Activated naive CD8-positive, alpha-beta T cell treated with anti-CD3 and anti-CD28 coated beads for 36 hours (primary cell): ENCODE results near the gene PTPRJ. TPM values are rescaled to one million over a fixed set of nuclear protein-coding genes. Genes with fewer than 3 reads are reported as not detected.

ENCODE experiments used
- DNase-seq: peaks from one replicate; pipeline ENCODE4 v3.0.0; 2021
- H3K27ac Mint-ChIP-seq: one replicate; pipeline ENCODE4 v1.8.0; 2022; ENCODE audit warnings: mild to moderate bottlenecking, moderate library complexity, mixed read lengths
- H3K27me3 Mint-ChIP-seq: one replicate; pipeline ENCODE4 v1.8.0; 2022; ENCODE audit warnings: mild to moderate bottlenecking, mixed read lengths
- H3K36me3 Mint-ChIP-seq: one replicate; pipeline ENCODE4 v1.8.0; 2021; ENCODE audit warnings: mild to moderate bottlenecking, mixed read lengths
- H3K4me1 Mint-ChIP-seq: one replicate; pipeline ENCODE4 v1.8.0; 2021; ENCODE audit warnings: mixed read lengths
- H3K4me3 Mint-ChIP-seq: one replicate; pipeline ENCODE4 v1.8.0; 2022; ENCODE audit warnings: mild to moderate bottlenecking, moderate library complexity, mixed read lengths
- H3K9me3 Mint-ChIP-seq: one replicate; pipeline ENCODE4 v1.8.0; 2022; ENCODE audit warnings: mixed read lengths
- total RNA-seq, 2 experiments: library from RNA; stranded (reverse); gene quantifications; one replicate each; pipeline ENCODE4 v1.2.3, GENCODE V29; 2021

The PTPRJ gene
- total RNA-seq, 2 experiments from 2014 or later = 11.8 to 13.1 TPM

DNA sequence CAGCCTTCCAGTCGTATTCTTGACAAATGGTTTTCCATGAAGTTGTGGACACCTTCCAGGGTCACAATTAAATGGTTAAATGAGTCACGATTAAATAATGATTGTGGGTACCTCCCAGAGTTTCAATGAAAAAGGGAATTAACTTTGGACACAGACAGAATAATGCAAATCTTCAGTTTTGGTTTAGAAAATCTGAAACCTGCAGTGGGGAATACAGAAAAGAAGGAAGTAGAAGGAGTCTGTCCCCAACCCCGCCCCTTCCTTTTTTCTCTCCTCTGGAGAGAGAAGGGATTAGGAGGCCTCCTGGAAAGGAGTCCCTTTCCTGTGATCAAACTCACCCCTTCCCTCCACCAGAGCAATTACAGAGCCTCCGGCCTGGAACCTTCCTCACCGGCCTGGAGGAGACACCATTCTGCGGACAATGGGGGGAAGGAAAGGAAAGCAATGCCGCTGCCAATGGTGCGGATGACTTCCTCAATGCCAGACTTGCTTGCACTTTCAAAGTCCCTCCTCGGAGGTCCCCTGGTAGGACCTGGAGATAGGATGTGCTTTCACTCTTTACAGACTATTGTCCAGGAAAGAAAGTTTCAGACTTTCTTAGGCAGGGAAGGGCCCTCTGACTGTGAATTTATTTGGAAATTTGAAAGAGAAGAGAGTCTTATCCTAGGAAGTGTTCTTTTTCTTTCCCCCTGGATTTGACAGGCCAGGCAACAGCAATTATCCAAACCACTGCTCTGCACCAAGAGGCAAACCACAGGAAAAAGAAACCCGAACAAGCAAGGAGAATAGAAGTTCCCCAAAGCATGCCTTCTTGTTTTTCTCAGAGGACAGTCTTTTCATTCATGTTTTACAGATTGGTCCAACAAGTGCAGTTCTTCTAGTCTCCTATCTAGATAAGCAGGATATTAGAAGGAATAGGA, 86.8 kb downstream of the PTPRJ start:
- Mint-ChIP-seq H3K27ac (no peak overlapping the region), H3K36me3 (peaks cover 8% of the 10 kb centered on the region), H3K4me3 (no peak overlapping the region)

DNA sequence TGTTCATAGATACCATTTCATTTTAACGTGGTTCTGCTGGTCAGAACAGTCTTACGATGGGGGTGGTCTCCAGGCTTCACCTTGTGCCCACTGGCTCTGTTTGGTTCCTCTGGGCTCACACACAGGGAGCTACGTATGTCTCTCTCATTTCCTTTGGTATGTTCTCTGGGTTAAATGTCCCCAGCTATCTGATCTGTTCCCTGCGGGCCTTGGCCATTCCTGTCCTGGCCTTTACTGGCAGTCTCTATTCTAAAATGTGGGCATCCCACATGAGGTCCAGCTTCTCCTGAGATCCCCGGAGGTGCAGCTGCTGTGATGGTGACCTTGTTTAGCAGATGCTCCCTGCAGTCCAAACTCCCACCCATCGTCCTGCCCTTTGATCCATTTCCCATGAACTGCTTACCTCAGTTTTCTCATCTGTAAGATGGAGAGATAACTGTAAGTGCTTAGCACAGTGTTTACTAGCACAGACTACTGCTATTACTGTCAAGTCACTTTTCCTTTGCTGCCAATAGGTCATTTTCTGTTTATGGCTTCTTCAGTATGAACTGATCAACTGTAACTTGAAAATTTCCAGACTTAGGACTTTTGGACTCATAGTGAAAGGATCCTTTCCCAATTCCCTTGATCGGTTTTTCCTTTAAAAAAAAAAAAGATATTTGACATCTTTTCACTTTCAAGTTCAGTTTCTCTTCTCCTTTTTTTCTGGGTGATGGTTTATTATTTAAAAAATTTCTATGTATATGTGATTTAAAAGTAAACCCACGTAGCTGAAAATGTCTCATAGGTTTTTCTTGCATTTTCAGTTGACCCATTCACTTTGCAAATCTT, 92.9 kb downstream of the PTPRJ start:
- Mint-ChIP-seq H3K36me3 (peaks cover 10% of the 10 kb centered on the region), H3K4me1 (peaks cover 10% of the 10 kb centered on the region), H3K9me3 (no peaks in the 10 kb centered on the region), H3K27me3 (no peaks in the 10 kb centered on the region), H3K27ac (no peak overlapping the region), H3K4me3 (no peak overlapping the region)
- no peak for DNase-seq

More for the DNA sequence above, 86.8 kb downstream of the PTPRJ start:
- no peak for DNase-seq
- H3K4me1 Mint-ChIP-seq = peaks cover 13% of the 10 kb centered on the region
- no peaks in the 10 kb centered on the region for H3K27me3 Mint-ChIP-seq
- no peaks in the 10 kb centered on the region for H3K9me3 Mint-ChIP-seq

DNA sequence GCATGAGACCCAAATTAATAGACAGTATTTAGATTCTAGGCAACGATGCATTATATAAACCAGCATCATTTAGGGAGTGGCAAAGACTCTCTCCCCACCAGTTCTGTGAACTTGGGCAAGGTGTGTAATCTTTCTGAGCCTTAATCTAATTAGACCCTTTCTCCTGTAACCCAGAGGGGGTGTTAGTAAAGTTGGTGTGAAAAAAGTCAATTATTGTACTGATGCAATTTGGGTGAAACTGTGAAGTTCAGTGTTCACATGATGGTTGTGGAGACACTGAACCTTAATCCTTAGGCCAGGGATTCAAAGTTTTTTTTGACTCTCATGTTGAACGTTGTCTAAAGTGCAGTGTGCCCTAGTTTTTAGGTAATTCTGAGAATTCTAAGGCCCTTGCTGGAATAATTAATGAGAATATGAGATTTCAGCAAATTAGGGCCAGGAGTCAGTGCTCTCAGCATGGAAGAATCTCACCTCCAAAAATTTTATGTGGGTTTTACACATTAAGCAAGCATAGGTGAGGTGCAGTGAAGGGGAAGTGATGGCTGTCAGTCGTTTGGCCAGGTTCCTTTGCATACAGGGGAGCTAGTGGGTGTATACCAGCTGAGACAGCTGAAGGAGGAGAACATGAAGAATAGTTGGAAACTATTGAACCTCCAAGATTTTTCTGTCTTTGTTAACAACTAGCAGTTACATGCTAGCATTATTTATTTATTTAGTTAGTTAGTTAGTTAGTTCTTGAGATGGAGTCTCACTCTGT, 94.2 kb downstream of the PTPRJ start:
- no peak for DNase-seq
- Mint-ChIP-seq H3K27me3 (no peaks in the 10 kb centered on the region), H3K9me3 (no peaks in the 10 kb centered on the region), H3K36me3 (peaks cover 7% of the 10 kb centered on the region), H3K4me3 (no peak overlapping the region), H3K4me1 (peaks cover 10% of the 10 kb centered on the region), H3K27ac (no peak overlapping the region)

DNA sequence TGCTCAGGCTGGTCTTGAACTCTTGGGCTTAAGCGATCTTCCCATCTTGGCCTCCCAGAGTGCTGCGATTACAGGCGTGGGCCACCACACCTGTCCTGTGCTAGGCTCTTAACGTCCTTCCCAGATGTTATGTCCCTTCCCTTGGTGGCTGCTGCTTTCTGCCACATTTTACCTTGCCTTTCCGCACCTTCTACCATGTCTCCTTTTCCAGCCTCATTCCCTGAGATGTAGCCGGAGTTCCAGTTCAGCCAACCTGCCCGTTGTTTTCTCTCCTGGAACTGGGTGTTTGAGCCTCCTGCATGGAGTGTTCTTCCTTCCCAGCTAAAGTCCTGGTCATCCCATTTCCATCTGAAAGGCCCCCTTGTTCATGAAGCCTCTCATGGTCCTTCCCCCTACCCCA, 95.3 kb downstream of the PTPRJ start:
- no peak for DNase-seq
- H3K27ac Mint-ChIP-seq = no peak overlapping the region
- no peaks in the 10 kb centered on the region for H3K27me3 Mint-ChIP-seq
- no peaks in the 10 kb centered on the region for H3K9me3 Mint-ChIP-seq
- H3K4me1 Mint-ChIP-seq = peaks cover 15% of the 10 kb centered on the region
- no peak overlapping the region for H3K4me3 Mint-ChIP-seq
- peaks cover 7% of the 10 kb centered on the region for H3K36me3 Mint-ChIP-seq

DNA sequence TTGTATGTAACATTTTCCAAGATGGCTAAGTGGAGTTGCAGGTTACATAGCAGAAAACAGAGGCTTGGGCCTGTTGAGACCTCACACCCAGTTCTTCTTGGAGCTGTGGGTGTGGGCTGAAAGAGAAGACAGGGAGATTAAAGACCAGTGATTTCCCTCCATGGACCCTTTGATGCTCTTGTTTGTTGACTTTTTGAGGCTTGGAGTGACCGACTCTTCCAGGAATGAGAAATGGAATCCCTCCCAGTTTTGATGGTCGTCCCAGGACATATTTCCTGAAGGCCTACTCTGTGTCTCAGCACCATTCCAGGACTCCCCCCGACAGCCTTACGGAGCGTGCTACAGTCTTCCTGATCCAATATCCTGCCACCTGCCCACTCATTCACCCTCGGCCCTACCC, 96.9 kb downstream of the PTPRJ start:
- Mint-ChIP-seq H3K4me3 (no peak overlapping the region), H3K36me3 (peaks cover 7% of the 10 kb centered on the region), H3K4me1 (peaks cover 26% of the 10 kb centered on the region), H3K27me3 (no peaks in the 10 kb centered on the region), H3K27ac (no peak overlapping the region), H3K9me3 (no peaks in the 10 kb centered on the region)
- DNase-seq = no peak

DNA sequence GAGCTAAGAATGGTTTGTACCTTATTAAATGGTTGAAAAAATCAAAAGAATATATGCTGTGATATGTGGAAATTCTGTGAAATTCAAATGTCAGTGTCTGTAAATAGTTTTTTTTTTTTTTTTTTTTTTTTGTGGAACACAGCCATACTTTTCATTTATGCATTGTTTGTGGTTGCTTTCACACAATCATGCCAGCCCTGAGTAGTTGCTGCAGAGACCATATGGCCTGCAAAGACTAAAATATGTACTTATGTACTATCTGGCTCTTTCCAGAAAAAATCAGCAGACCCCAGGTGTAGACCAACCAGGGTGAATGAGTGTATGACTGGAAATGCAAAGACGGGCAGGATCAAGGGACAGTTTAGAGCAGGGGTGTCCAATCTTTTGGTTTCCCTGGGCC, 98.3 kb downstream of the PTPRJ start:
- Mint-ChIP-seq H3K4me1 (peaks cover 25% of the 10 kb centered on the region), H3K4me3 (no peak overlapping the region), H3K27ac (no peak overlapping the region), H3K27me3 (no peaks in the 10 kb centered on the region), H3K36me3 (peaks cover 7% of the 10 kb centered on the region), H3K9me3 (no peaks in the 10 kb centered on the region)
- DNase-seq = no peak

DNA sequence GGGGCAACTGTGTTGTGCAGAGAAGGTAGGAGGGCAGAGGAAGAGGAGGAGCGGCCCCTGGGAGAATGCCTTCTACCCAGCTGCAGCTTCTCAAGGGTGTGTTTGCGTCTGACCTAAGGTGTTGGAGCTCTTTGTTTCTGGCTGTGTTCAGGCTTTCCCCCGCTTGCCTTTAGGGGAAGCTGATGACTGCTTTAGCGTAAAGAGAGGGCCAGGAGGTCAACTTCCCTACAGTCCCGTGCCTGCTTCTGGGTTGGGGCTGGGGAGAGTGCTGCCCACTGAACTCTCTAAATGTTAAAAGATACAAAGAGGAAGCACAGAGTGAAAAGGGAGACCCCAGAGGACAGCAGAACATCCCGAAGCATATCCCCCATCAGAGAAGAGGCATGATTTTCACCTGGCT, 99.2 kb downstream of the PTPRJ start:
- H3K36me3 Mint-ChIP-seq = peaks cover 7% of the 10 kb centered on the region
- no peaks in the 10 kb centered on the region for H3K27me3 Mint-ChIP-seq
- peaks cover 23% of the 10 kb centered on the region for H3K4me1 Mint-ChIP-seq
- H3K27ac Mint-ChIP-seq = no peak overlapping the region
- no peaks in the 10 kb centered on the region for H3K9me3 Mint-ChIP-seq
- H3K4me3 Mint-ChIP-seq = no peak overlapping the region
- no peak for DNase-seq

DNA sequence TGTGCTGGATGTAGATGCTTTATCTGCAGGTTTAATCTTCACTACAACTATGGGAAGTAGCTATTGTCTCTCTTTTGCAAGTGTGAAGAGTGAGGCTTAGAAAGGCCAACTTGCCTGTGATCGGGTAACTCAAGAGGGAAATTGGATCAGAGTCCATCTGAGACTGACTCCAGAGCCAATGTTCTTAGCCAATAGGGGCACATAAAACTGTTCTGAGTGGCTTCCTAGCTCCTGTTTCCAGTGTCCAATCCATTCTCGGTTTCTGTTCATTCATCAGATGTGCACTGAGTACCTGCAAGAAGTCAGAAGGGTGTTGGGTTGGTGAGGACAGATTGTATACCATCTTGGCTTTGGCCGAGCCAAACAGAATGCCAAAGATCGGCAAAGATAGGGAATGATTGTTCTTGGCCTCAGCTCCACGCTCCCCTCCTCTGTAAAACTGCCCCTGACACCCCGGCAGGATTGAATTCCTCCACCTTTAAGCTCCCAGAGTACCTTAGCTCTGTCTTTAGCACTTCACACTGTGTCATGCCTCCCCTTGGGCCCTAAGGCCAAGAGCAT, 100.0 kb downstream of the PTPRJ start:
- H3K36me3 Mint-ChIP-seq = peaks cover 7% of the 10 kb centered on the region
- H3K27ac Mint-ChIP-seq = no peak overlapping the region
- no peak for DNase-seq
- H3K9me3 Mint-ChIP-seq = no peaks in the 10 kb centered on the region
- no peaks in the 10 kb centered on the region for H3K27me3 Mint-ChIP-seq
- H3K4me1 Mint-ChIP-seq = peaks cover 21% of the 10 kb centered on the region
- H3K4me3 Mint-ChIP-seq = no peak overlapping the region

DNA sequence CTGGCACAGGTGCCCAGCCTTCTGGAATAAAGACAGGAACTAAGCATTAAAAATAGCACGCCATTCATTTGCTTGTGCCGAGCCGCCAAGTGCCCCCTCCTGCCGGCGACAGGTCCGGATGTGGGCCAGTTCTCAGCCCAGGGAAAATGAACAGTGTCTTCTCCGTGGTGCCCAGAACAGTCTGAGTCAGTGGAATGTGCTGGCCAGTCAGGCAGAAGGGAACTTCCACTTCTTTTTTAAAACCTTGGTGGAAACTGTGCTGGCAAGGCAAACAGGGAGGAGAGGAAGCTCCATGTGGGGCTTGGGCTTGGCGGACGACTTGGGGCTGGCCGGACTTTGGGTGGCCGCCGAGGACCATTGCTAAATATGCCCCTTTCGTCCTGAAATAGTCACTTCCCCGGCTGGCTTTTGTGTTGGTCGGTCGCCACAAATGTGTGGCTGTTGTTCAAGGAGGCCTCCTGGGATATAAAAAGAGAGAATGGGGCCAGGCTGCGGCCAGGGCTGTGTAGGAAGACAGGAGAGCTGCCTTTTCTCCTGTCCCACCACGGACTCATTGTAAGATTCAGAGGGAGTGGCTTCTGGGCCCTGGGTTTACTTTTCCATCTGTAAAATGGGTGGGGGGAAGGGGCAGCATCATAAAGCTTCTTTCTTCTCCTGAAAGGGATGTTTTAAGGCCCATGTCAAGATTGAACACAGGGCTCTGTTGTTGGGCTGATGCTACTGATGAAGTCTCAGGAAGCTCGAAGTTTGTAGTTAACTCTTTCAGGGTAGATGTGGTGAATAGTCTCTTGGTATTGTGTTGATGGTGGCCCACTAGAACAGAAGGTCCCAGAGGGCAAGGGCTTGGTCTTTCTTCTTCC, 101.0 kb downstream of the PTPRJ start:
- Mint-ChIP-seq H3K27me3 (no peaks in the 10 kb centered on the region), H3K4me3 (no peak overlapping the region), H3K4me1 (peaks cover 19% of the 10 kb centered on the region), H3K36me3 (peaks cover 3% of the 10 kb centered on the region), H3K27ac (peak overlapping the region; percentile 62), H3K9me3 (no peaks in the 10 kb centered on the region)
- peak; percentile 42 for DNase-seq

DNA sequence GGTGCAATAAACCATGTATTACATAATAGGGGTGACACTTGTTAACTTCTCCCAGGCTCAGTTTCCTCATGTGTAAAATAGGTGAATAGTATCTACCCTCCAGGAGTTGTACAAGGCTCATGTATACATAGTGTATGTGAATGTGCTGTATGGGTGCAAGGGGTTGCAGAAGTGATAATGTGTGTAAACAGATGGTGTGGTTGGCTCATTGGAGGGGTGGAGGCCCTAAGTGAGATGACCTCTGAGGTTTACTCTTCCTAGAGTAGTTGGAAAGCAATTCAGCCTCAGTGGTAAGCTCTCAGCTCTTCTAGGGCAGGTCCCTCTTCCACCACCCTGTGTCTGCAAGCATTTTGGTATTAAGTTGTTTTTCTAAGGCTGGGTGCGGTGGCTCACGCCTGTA, 102.4 kb downstream of the PTPRJ start:
- H3K36me3 Mint-ChIP-seq = peaks cover 2% of the 10 kb centered on the region
- H3K4me3 Mint-ChIP-seq = no peak overlapping the region
- peaks cover 19% of the 10 kb centered on the region for H3K4me1 Mint-ChIP-seq
- no peak overlapping the region for H3K27ac Mint-ChIP-seq
- H3K9me3 Mint-ChIP-seq = no peaks in the 10 kb centered on the region
- no peaks in the 10 kb centered on the region for H3K27me3 Mint-ChIP-seq
- no peak for DNase-seq

DNA sequence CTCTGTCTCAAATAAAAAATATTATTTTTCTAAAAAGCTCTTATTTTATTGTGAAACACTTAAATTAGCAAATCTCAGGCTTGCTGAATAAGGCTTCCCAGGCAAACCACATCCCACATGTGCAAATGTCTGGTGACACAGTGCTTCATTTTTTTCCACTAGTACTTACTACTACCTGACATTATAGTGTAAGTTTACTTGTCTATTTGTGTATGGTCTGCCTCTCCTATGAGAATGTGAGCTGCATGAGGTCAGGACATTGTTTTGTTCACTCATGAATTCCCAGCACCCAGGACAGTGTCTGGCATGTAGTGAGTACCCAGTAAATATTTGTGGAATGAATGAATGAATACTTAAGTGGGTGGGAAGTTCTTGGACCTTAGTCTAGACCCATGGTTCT, 103.1 kb downstream of the PTPRJ start:
- peaks cover 22% of the 10 kb centered on the region for H3K4me1 Mint-ChIP-seq
- no peaks in the 10 kb centered on the region for H3K9me3 Mint-ChIP-seq
- H3K36me3 Mint-ChIP-seq = no peaks in the 10 kb centered on the region
- no peak overlapping the region for H3K4me3 Mint-ChIP-seq
- no peaks in the 10 kb centered on the region for H3K27me3 Mint-ChIP-seq
- DNase-seq = no peak
- no peak overlapping the region for H3K27ac Mint-ChIP-seq

DNA sequence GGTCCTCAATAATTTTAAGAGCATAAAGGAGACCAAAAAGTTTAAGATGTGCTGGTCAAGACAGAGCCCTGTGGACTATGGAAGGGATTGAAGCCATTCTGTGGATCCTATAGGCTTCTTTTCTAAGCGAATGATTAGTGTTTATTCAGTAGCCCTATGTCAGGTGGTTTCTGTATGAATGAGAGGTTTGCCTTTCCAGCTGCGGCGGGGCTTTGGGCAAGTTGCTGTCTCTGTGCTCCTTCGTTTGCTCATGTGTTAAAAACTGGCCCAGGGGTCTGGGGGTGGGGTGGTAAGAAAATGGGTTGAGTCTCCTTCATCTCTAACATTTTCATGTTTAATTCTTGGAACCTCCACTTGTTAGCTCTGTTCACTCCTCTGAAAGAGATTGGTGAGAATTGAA, 105.3 kb downstream of the PTPRJ start:
- DNase-seq = no peak
- H3K4me1 Mint-ChIP-seq = peaks cover 22% of the 10 kb centered on the region
- no peaks in the 10 kb centered on the region for H3K36me3 Mint-ChIP-seq
- no peaks in the 10 kb centered on the region for H3K9me3 Mint-ChIP-seq
- H3K27me3 Mint-ChIP-seq = no peaks in the 10 kb centered on the region
- H3K4me3 Mint-ChIP-seq = no peak overlapping the region
- H3K27ac Mint-ChIP-seq = no peak overlapping the region

DNA sequence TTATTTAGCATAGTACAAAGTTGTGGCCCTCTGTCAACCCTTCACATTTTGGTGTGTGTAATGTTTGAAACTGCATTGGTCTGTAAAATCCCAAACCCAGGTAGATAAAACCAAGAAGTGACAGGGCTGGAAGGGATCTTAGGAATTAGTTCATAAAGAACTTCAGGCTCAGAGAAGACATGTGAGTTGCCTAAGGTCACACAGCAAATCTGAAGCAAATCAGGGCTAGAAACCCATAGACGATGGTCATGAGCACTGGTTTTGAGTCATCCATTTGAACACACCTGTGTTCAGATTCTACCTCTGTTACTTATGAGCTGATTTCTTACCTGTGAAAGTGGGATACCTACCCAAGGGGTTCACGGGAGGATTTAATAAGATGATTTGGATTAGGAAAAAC, 107.1 kb downstream of the PTPRJ start:
- no peak overlapping the region for H3K27ac Mint-ChIP-seq

More for the DNA sequence above, 107.1 kb downstream of the PTPRJ start:
- Mint-ChIP-seq H3K4me1 (peaks cover 15% of the 10 kb centered on the region), H3K36me3 (no peaks in the 10 kb centered on the region), H3K4me3 (no peak overlapping the region), H3K27me3 (no peaks in the 10 kb centered on the region), H3K9me3 (no peaks in the 10 kb centered on the region)
- no peak for DNase-seq
